ENCODE data around the gene CAMK2A. TPM values are rescaled to one million over a fixed set of nuclear protein-coding genes. Genes with fewer than 3 reads are reported as not detected.

CAMK2A gene
- total and polyA plus RNA-seq, 4 donors: under 0.01 TPM; not detected in 3

- DNase-seq (ENCODE audit: low spot score): no peak
- no peaks in the 10 kb centered on the region for H3K27me3 ChIP-seq (ENCODE audit: control insufficient read depth in 4 of 4, insufficient read depth in 4 of 4, low read length in 3 of 4)
- H3K27ac ChIP-seq (ENCODE audit: low read depth in 1 of 2, low read length in 2 of 2): no peak overlapping the region
- no peak overlapping the region for H3K9ac ChIP-seq (ENCODE audit: low read depth in 1 of 2, low read length in 2 of 2)
- no peaks in the 10 kb centered on the region for H3K9me3 ChIP-seq (ENCODE audit: control insufficient read depth in 4 of 4, low read length in 3 of 4)
- H3K36me3 ChIP-seq (ENCODE audit: control insufficient read depth in 4 of 4, insufficient read depth in 3 of 4, low read depth in 1 of 4, low read length in 3 of 4): no peaks in the 10 kb centered on the region
- no peak for TF ChIP-seq ZBTB33 (IDR thresholded peaks at IDR 0.05)
- TF ChIP-seq FOXA1 (IDR thresholded peaks at IDR 0.05): no peak
- no peak for TF ChIP-seq TAF1 (conservative IDR thresholded peaks at IDR 0.05)
- TF ChIP-seq SP1 (IDR thresholded peaks at IDR 0.05): no peak
- TF ChIP-seq RAD21 (IDR thresholded peaks at IDR 0.05): no peak
- no peak for TF ChIP-seq FOXA2 (IDR thresholded peaks at IDR 0.05)
- no peak for TF ChIP-seq HNF4A (conservative IDR thresholded peaks at IDR 0.05)
- TF ChIP-seq, protein P1, sequence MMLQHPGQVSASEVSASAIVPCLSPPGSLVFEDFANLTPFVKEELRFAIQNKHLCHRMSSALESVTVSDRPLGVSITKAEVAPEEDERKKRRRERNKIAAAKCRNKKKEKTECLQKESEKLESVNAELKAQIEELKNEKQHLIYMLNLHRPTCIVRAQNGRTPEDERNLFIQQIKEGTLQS (IDR thresholded peaks at IDR 0.05): no peak
- TF ChIP-seq JUND (IDR thresholded peaks at IDR 0.05): no peak
- TF ChIP-seq RXRA (IDR thresholded peaks at IDR 0.05): no peak
- TF ChIP-seq, protein P2, sequence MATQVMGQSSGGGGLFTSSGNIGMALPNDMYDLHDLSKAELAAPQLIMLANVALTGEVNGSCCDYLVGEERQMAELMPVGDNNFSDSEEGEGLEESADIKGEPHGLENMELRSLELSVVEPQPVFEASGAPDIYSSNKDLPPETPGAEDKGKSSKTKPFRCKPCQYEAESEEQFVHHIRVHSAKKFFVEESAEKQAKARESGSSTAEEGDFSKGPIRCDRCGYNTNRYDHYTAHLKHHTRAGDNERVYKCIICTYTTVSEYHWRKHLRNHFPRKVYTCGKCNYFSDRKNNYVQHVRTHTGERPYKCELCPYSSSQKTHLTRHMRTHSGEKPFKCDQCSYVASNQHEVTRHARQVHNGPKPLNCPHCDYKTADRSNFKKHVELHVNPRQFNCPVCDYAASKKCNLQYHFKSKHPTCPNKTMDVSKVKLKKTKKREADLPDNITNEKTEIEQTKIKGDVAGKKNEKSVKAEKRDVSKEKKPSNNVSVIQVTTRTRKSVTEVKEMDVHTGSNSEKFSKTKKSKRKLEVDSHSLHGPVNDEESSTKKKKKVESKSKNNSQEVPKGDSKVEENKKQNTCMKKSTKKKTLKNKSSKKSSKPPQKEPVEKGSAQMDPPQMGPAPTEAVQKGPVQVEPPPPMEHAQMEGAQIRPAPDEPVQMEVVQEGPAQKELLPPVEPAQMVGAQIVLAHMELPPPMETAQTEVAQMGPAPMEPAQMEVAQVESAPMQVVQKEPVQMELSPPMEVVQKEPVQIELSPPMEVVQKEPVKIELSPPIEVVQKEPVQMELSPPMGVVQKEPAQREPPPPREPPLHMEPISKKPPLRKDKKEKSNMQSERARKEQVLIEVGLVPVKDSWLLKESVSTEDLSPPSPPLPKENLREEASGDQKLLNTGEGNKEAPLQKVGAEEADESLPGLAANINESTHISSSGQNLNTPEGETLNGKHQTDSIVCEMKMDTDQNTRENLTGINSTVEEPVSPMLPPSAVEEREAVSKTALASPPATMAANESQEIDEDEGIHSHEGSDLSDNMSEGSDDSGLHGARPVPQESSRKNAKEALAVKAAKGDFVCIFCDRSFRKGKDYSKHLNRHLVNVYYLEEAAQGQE (IDR thresholded peaks at IDR 0.05): no peak
- TF ChIP-seq, protein P3, sequence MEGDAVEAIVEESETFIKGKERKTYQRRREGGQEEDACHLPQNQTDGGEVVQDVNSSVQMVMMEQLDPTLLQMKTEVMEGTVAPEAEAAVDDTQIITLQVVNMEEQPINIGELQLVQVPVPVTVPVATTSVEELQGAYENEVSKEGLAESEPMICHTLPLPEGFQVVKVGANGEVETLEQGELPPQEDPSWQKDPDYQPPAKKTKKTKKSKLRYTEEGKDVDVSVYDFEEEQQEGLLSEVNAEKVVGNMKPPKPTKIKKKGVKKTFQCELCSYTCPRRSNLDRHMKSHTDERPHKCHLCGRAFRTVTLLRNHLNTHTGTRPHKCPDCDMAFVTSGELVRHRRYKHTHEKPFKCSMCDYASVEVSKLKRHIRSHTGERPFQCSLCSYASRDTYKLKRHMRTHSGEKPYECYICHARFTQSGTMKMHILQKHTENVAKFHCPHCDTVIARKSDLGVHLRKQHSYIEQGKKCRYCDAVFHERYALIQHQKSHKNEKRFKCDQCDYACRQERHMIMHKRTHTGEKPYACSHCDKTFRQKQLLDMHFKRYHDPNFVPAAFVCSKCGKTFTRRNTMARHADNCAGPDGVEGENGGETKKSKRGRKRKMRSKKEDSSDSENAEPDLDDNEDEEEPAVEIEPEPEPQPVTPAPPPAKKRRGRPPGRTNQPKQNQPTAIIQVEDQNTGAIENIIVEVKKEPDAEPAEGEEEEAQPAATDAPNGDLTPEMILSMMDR (IDR thresholded peaks at IDR 0.05; ENCODE audit: low read depth, low read length, missing input control): no peak
- no peak for TF ChIP-seq NR2F2 (IDR thresholded peaks at IDR 0.05)
- TF ChIP-seq MAX (IDR thresholded peaks at IDR 0.05): no peak
- 88% methylated on average over 6 of the region's 6 CpGs for WGBS
- no peak overlapping the region for H3K4me3 ChIP-seq (ENCODE audit: low read depth in 1 of 3, low read length in 3 of 3)
- no peaks in the 10 kb centered on the region for H3K4me1 ChIP-seq (ENCODE audit: control insufficient read depth in 4 of 4, insufficient read depth in 4 of 4, low read length in 3 of 4)
These were observed 33.5 kb upstream of the CAMK2A start for GRCh38 chr5:150323092-150323491.

GRCh38 chr5:150322202-150322601 lies 32.6 kb upstream of the CAMK2A start:
- TF ChIP-seq YY1 (IDR thresholded peaks at IDR 0.05): no peak
- Histone ChIP-seq H3K27ac (ENCODE audit: low read depth in 1 of 2, low read length in 2 of 2) (no peak overlapping the region), H3K4me3 (ENCODE audit: low read depth in 1 of 3, low read length in 3 of 3) (no peak overlapping the region), H3K9ac (ENCODE audit: low read depth in 1 of 2, low read length in 2 of 2) (no peak overlapping the region), H3K36me3 (ENCODE audit: control insufficient read depth in 4 of 4, insufficient read depth in 3 of 4, low read depth in 1 of 4, low read length in 3 of 4) (no peaks in the 10 kb centered on the region), H3K4me1 (ENCODE audit: control insufficient read depth in 4 of 4, insufficient read depth in 4 of 4, low read length in 3 of 4) (no peaks in the 10 kb centered on the region), H3K27me3 (ENCODE audit: control insufficient read depth in 4 of 4, insufficient read depth in 4 of 4, low read length in 3 of 4) (no peaks in the 10 kb centered on the region), H3K9me3 (ENCODE audit: control insufficient read depth in 4 of 4, low read length in 3 of 4) (no peaks in the 10 kb centered on the region)
- no peak for DNase-seq (ENCODE audit: low spot score)
